MG63 (cell line): ENCODE results near the gene MACROD2. TPM values are rescaled to one million over a fixed set of nuclear protein-coding genes. Genes with fewer than 3 reads are reported as not detected.
"Not testable (repeated sequence)": the region's sequence is repeated elsewhere in the genome, so short reads cannot be mapped to it uniquely, and the experiment has no call there.

ENCODE experiments used
- DNase-seq: peaks from one replicate; pipeline ENCODE4 v3.0.0-alpha.2; 2020
- H3K27me3 ChIP-seq: fragments of 250-450 bp; sonication (Bioruptor Pico); 2 replicates; pipeline ENCODE4 v1.5.1; 2020; ENCODE audit warnings: mild to moderate bottlenecking, moderate library complexity
- H3K36me3 ChIP-seq: fragments of 250-450 bp; sonication (Bioruptor Pico); 2 replicates; pipeline ENCODE4 v1.5.1; 2020; ENCODE audit warnings: mild to moderate bottlenecking, moderate library complexity
- H3K4me3 ChIP-seq: fragments of 250-450 bp; sonication (Bioruptor Pico); 2 replicates; pipeline ENCODE4 v1.5.1; 2020; ENCODE audit warnings: mild to moderate bottlenecking, moderate library complexity
- H3K9me3 ChIP-seq: fragments of 250-450 bp; sonication (Bioruptor Pico); 2 replicates; pipeline ENCODE4 v1.5.1; 2020; ENCODE audit warnings: mild to moderate bottlenecking, moderate library complexity
- total RNA-seq: library from RNA; depleted of rRNA; stranded (reverse); fragments of >200 nt; shearing (Covaris generic); gene quantifications from 2 replicates; pipeline ENCODE4 v1.2.3, GENCODE V29; 2014; ENCODE audit warnings: low replicate concordance

The MACROD2 gene
- total RNA-seq, 1 experiment from 2014 or later, result 0.66 TPM

DNA sequence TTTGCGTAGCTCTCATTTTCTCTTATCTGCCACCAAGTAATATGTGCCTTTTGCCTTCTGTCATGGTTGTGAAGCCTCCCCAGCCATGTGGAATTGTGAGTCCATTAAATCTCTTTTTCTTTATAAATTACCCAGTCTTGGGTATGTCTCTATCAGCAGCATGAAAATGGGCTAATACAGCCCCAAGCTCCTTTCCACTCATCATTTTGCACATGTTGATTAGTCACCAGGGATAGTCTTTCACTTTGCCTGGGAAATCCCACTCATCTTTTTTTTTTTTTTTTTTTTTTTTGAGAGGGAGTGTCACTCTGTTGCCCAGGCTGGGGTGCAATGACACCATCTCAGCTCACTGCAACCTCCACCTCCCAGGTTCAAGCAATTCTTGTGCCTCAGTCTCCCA lies 1541.9 kb downstream of the MACROD2 start:
- H3K9me3 ChIP-seq, H3K27me3 ChIP-seq, H3K36me3 ChIP-seq, DNase-seq, H3K4me3 ChIP-seq: not testable (repeated sequence)

DNA sequence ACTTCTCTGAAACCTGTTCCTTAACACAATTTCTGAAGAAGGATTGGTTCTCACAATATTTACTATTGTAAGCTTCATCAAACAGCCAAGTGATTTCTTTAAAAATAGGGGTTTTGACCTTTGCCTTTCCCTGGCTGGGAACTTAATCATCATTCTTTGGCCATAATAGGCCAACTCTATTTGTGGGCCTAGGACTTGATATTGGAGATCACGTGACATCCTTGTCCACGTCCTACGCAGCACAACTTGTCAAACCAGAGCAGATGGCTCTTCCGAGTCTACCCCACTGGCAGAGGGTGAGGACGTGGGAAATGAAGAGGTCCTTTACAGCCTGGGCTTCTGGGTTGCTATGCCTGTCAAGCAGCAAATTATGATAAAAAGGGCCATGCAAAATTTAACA lies 1547.3 kb downstream of the MACROD2 start:
- H3K36me3 ChIP-seq, result no peaks in the 10 kb centered on the region
- DNase-seq, result no peak
- H3K9me3 ChIP-seq, result no peaks in the 10 kb centered on the region
- H3K27me3 ChIP-seq, result no peaks in the 10 kb centered on the region
- no peak overlapping the region for H3K4me3 ChIP-seq

DNA sequence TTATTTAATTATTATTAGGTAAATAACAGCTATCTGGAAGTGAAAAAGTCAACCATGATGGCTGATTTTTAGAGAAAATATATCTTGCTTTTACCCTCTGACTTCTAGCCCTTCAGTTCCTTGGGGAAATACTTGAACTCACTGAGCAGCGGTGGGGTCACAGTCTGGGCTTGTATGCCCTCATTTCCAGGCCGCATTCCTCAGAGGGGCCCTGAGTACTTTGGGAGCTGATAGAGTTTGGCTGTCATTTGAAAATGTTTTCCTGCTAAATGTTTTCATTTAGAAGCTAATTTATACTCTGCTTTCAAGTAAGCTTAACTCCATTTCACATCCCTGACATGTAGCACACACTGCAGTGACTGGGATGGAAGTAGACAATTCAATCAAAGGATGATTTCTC lies 1549.4 kb downstream of the MACROD2 start:
- Histone ChIP-seq H3K27me3 (no peaks in the 10 kb centered on the region), H3K4me3 (no peak overlapping the region), H3K9me3 (no peaks in the 10 kb centered on the region), H3K36me3 (no peaks in the 10 kb centered on the region)
- DNase-seq, result no peak

DNA sequence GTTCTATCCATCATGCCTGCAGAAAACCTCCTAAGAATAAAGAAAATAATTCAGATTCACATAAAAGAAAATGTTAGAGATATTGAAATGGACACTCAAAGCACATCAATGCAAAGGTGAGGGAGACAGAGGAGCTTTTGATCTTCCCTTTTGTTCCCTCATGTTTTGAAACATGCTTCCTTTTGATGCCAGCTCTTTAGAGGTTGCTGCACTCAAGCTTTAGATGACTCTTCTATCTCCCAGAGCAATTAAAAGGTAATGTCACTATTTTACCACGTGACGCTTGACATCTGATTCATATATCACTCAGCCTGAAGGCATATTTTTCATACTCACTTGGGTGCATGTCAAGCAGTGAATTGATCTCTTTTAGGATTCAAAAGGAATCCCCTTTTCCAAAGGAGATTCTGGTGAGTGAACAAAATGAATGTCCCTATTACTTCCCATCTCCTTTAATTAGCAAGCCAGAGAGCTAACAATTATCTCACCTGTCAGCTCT lies 1551.3 kb downstream of the MACROD2 start:
- Histone ChIP-seq H3K27me3 (no peaks in the 10 kb centered on the region), H3K4me3 (no peak overlapping the region), H3K36me3 (no peaks in the 10 kb centered on the region), H3K9me3 (no peaks in the 10 kb centered on the region)
- DNase-seq, result no peak

DNA sequence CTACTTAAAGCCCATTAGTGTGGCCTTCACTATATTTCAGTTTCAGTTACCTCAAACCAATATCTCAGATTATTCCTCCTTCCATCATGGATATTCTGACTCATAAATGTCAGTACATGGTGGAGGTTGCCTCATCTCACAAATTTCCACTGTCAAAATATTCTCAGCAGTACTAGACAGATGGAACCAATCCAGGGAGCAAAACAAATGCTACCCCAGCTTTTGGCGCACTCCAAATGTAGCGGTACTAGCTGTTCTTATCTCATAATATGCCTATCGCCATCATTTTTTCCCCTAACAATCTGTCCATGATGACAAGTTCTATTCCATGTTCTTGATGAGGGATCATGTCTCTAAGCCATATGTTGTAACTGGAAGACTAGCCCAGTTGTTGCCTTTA lies 1551.8 kb downstream of the MACROD2 start:
- H3K27me3 ChIP-seq, result no peaks in the 10 kb centered on the region
- H3K4me3 ChIP-seq, result no peak overlapping the region
- no peaks in the 10 kb centered on the region for H3K36me3 ChIP-seq
- no peaks in the 10 kb centered on the region for H3K9me3 ChIP-seq
- no peak for DNase-seq

DNA sequence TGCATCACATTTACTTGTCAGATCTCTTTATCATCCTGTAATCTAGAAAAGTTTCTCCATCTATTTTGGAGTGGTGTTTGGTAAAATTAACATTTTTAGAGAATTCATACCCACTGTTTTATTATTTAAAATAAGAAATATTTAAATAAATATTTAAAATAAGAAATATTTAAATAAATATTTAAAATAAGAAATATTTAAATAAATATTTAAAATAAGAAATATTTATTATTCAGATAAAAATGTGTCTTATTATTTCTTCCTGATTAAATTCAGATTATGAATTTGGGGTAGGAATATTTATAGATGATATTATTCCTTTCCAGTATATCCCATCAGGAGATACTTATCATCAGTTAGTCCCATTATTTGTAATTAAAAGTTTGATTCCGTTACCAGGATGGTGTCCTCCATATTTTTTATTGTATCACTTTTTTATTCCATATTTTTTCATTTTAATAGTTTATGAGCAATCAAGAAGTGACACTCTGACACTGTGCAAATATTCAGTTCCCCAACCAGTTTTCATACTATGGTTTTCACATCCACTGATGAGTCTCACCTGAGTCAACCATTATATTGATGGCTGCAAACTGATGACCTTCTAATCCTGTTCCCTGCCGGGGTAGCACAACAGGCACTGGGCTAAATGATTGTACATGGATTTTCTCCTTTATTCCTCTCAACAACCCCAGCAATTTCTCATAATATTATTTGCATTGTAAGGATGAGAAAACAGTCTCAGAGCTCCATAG lies 1555.0 kb downstream of the MACROD2 start:
- no peak overlapping the region for H3K4me3 ChIP-seq
- no peaks in the 10 kb centered on the region for H3K27me3 ChIP-seq
- no peaks in the 10 kb centered on the region for H3K9me3 ChIP-seq
- no peak for DNase-seq
- no peaks in the 10 kb centered on the region for H3K36me3 ChIP-seq

DNA sequence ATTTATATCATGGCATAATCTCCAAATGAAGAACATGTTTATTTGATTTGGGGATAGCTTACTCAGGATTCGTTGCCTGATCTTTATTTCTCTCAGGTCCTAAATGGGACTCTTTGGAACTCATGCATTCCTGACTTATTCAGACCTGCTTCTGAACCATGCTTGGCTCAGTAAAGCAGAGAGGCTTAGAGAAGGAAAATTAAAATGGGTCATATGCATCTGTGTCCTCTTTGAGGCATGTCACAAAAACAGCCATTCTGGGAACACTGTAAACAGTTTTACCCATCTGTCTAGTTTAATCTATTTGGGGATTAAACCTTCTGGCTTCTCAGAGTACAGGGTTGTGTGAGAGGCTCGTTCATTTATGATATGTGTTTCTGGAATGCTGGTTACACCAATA lies 1560.6 kb downstream of the MACROD2 start:
- Histone ChIP-seq H3K4me3 (no peak overlapping the region), H3K27me3 (no peaks in the 10 kb centered on the region), H3K9me3 (no peaks in the 10 kb centered on the region), H3K36me3 (no peaks in the 10 kb centered on the region)
- DNase-seq, result no peak

DNA sequence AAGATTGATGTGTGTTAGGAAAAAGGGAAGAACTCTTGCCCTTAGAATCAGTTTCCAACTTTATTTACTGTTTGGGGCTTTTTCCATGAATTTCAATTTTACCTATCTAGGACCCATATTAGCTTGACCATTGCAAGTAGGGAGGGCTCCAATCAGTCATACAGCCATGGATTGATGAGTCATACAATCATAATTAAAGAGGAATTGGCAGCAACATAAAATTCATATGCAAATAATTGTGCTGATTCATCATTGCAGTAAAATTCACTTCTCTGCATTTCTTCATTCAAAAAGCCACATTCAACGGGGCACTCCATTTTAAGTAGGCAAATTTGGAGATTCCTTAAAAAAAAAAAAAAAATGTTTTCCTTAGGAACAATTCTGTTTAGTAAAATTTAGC lies 1561.6 kb downstream of the MACROD2 start:
- no peaks in the 10 kb centered on the region for H3K36me3 ChIP-seq
- no peaks in the 10 kb centered on the region for H3K27me3 ChIP-seq
- H3K4me3 ChIP-seq, result no peak overlapping the region
- no peaks in the 10 kb centered on the region for H3K9me3 ChIP-seq
- DNase-seq, result no peak

DNA sequence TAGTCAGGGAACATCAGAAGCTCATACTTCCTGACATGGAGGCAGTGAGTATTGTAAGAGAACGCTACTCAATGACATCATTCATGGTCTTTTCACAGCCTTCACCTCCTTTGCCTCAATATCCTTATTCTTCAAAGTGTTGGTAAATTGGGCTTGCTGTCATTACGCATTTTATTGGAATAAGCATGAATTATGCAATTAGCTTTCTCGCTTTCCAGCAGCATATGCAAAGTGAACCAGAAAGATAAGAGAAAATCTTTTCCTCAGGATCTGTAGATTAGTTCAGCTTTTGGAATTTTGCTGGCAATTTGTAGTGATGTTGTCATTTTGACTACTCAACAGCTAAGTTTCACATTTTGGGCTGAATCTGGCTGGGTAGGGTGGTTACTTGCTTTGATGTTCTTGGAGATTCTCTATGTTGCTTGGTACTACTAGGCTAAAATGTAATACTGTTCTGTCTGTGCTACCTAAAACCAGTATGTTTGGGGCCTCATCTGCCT lies 1565.8 kb downstream of the MACROD2 start:
- Histone ChIP-seq H3K36me3 (no peaks in the 10 kb centered on the region), H3K4me3 (no peak overlapping the region), H3K9me3 (no peaks in the 10 kb centered on the region), H3K27me3 (no peaks in the 10 kb centered on the region)
- no peak for DNase-seq

DNA sequence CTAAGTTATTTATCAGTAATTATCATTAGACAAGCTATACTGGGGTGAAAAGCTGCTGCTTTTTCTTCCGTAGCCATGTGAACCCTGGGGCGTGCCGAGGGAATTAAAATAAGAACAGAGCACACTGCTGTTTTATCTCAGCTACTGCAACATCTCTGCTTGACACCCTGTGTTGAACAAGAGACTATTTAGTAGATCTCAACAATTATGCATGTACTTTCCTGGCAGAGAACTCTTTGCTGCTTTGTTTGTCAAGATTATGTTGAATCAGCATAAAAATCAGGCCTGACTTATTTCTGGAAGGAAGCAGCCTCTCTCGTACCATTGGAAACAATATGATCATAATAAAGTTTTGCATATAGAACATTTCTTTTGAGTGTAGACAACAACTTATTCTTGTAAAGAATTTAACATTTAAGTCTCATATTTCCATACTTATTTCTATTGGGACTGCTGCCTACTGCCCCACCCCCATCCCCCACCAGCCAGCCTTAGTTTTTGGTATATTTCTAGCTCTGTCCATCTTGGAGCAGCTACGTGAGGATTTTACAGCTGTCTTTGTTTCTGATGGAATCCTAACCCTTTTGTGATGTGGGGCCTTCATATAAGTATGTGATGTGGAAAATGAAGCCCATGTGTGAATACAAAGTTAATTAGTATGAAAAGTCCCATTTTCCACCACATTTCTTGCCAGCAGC lies 1566.5 kb downstream of the MACROD2 start:
- Histone ChIP-seq H3K4me3 (no peak overlapping the region), H3K36me3 (no peaks in the 10 kb centered on the region), H3K9me3 (no peaks in the 10 kb centered on the region), H3K27me3 (no peaks in the 10 kb centered on the region)
- DNase-seq, result no peak

DNA sequence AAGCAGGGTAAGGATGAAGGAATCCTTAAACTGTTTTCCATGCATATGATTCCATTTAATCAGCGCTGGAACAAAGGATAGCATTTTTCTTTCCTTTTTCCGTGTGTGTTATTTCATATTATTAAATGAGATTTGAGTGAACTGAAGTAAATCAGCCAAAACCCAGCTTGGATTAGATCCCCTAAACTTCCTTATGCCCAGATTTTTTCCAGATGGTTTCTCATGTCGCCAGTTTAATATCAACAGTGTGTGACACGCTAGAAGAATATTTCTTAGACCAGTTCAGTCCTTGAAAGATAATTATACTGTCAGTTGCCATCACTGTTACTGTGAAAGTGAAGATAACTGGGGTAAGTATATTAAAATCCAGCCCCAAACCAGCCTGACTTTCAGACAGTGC lies 1568.5 kb downstream of the MACROD2 start:
- no peaks in the 10 kb centered on the region for H3K9me3 ChIP-seq
- no peaks in the 10 kb centered on the region for H3K36me3 ChIP-seq
- DNase-seq, result no peak
- H3K27me3 ChIP-seq, result no peaks in the 10 kb centered on the region
- no peak overlapping the region for H3K4me3 ChIP-seq

DNA sequence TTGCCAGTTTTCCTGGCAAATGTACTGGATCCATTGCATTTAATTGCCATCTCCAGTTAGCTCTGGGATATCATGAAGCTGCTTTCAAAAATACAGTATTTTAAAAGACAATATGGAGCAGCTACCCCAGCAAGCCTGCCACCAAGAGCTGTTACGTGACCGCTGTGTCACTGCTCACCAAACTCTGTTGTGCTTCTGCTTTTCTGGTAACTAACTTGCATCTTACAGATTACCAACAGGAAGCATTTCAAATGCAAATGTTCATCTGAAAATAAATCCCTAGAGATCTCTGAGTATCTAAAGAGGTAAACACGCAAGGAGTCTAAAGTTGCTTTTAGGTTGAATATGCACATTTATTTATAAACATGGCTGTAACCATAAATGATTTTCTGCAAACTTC lies 1569.7 kb downstream of the MACROD2 start:
- H3K4me3 ChIP-seq, result no peak overlapping the region
- no peak for DNase-seq
- no peaks in the 10 kb centered on the region for H3K27me3 ChIP-seq
- no peaks in the 10 kb centered on the region for H3K36me3 ChIP-seq
- no peaks in the 10 kb centered on the region for H3K9me3 ChIP-seq

DNA sequence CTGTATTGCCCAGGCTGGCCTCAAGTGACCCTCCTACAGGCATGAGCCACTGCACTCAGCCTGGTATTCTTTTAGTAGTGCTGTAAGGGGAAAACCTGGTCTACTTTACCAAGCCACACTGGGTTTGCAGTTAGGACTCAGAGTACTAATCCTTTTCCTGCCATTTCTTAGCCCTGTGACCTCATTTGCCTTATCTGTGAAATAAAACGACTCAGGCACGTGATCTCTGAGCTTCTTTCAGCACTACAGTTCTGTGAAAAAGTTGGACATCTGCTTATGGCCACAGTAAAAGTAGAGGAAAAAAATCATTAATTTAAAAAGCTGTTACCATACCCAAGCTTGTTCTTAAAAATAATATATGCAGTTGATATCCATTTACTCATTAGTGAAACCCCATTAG lies 1570.5 kb downstream of the MACROD2 start:
- Histone ChIP-seq H3K4me3 (no peak overlapping the region), H3K27me3 (no peaks in the 10 kb centered on the region), H3K9me3 (no peaks in the 10 kb centered on the region), H3K36me3 (no peaks in the 10 kb centered on the region)
- no peak for DNase-seq

DNA sequence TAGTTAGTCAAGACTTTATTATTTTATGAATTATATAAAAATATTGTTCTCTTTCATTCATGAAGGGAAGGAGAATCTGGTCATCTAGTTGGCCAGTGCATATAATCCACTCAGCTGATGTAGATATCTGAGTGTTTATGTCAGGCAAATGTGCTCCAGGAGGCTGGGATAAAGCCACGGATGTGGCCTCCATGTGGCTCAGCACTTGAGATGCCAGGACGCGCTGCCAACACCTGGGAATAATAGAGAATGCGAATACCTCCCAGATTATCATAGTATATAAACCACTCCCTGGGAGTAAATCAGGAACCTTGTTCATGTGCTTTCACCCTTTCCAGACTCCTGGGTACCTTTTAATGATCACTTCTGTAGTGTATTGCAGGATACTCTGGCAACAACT lies 1571.9 kb downstream of the MACROD2 start:
- H3K4me3 ChIP-seq, result no peak overlapping the region
- no peaks in the 10 kb centered on the region for H3K9me3 ChIP-seq
- no peaks in the 10 kb centered on the region for H3K36me3 ChIP-seq
- H3K27me3 ChIP-seq, result no peaks in the 10 kb centered on the region
- DNase-seq, result no peak

DNA sequence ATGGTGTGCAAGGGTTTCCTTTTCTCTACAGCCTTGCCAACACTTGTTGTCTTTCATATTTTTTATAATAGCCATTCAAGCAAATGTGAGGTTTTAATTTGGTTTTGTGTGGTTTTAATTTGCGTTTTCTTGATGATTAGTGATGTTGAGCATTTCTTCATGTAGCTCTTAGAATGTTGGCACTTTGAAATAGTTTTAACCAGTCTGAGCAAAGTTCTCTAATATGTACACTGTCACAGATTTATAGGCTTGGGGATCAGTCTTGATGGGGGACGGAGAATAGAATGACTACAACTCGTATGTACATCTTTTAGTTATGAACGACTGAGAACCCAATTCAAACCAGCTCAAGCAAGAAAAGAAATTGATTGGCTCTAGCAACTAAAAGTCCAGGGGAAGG lies 1574.8 kb downstream of the MACROD2 start:
- H3K4me3 ChIP-seq, result no peak overlapping the region
- no peaks in the 10 kb centered on the region for H3K36me3 ChIP-seq
- no peak for DNase-seq
- H3K27me3 ChIP-seq, result no peaks in the 10 kb centered on the region
- no peaks in the 10 kb centered on the region for H3K9me3 ChIP-seq

DNA sequence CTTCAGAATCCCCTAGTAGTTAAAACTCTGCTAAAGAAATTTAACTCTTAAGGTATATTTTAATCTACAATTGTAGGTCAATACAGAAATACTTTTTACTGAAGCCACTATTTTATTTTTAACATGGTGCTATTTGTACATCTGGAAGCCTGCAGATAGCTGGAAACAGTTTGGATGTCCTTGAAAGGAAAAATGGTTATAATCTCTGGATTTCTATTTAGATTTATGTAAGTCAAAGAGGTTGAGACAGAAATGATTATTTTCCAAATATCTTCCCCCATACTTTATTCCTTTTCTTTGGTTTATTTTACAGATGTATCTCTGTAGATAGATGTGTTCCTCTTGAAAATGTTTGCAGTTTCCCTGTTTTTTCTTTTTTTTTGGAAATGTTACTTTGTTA lies 1575.7 kb downstream of the MACROD2 start:
- no peaks in the 10 kb centered on the region for H3K9me3 ChIP-seq
- no peak for DNase-seq

DNA sequence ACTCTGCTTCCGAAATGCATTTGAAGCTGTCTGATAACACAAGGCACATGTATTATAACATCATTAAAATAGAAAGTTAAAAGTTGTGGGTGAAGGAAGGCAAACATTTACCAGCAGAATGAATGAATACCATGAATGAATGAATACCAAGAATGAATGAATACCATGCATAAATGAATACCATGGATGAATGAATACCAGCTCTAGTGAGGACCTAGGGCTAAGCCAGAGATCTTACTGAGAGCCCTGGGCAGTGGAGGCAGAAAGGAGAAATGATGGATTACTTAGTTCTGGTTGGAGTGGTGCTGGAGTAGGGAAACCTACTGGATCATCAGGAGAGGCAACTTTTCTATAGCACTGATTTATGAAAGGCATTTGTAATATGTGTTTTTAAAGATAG lies 1579.9 kb downstream of the MACROD2 start:
- Histone ChIP-seq H3K9me3 (no peaks in the 10 kb centered on the region), H3K36me3 (no peaks in the 10 kb centered on the region), H3K4me3 (no peak overlapping the region), H3K27me3 (no peaks in the 10 kb centered on the region)
- no peak for DNase-seq

More for the DNA sequence above, 1575.7 kb downstream of the MACROD2 start:
- Histone ChIP-seq H3K36me3 (no peaks in the 10 kb centered on the region), H3K4me3 (no peak overlapping the region), H3K27me3 (no peaks in the 10 kb centered on the region)

DNA sequence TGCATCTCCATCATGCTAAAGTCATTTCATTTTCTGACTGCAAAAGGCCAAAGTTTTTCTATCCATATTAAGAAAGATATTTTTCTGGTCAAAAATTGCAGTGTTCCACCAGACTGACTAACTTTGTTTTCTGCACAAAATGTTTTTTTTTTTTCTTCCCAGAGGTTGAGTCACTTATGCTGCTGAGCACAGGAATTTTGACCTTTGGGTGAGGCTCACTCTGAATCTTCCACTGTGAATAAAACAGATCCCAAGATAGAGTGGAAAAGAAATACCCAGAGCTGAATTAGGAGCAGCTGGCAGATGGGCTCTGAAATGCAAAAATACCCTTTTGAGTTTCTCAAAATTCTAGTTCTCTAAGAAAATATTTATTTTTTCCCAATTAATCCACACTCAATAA lies 1581.1 kb downstream of the MACROD2 start:
- H3K36me3 ChIP-seq, result no peaks in the 10 kb centered on the region
- H3K4me3 ChIP-seq, result no peak overlapping the region
- DNase-seq, result no peak
- no peaks in the 10 kb centered on the region for H3K9me3 ChIP-seq
- H3K27me3 ChIP-seq, result no peaks in the 10 kb centered on the region
